Measurements from ENCODE around the gene FBXW11. TPM values are rescaled to one million over a fixed set of nuclear protein-coding genes. Genes with fewer than 3 reads are reported as not detected.
A peak's percentile ranks its signal among the peaks of the same experiment; 100 is the strongest.

The FBXW11 gene
- total RNA-seq, 3 donors from 2014 or later, result 60.3 to 81.5 (median 64.0) TPM

DNA sequence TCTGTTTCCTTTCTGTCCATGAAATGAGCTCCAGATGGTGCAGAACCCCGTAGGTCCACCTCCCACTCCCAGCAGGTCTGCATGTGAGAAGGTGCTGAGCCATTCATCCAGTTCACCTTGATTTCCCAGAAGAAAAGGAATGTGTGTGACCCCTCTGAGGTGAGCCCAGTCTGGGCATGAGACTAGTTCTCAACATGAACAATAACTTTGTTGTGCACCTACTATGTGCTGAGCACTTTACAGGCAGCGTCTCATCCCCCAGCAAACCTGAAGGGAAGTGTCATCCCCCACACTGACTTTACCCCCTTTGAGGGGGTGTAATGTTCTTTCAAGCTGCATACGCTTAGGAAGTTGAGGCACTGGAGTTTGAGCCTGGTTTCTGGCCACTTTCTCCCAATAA lies 159.4 kb downstream of the FBXW11 start:
- Histone ChIP-seq H3K36me3 (no peaks in the 10 kb centered on the region), H3K9me3 (no peaks in the 10 kb centered on the region), H3K27ac (no peak overlapping the region), H3K27me3 (no peaks in the 10 kb centered on the region), H3K4me1 (no peaks in the 10 kb centered on the region), H3K4me3 (no peak overlapping the region)
- TF ChIP-seq, protein P1, sequence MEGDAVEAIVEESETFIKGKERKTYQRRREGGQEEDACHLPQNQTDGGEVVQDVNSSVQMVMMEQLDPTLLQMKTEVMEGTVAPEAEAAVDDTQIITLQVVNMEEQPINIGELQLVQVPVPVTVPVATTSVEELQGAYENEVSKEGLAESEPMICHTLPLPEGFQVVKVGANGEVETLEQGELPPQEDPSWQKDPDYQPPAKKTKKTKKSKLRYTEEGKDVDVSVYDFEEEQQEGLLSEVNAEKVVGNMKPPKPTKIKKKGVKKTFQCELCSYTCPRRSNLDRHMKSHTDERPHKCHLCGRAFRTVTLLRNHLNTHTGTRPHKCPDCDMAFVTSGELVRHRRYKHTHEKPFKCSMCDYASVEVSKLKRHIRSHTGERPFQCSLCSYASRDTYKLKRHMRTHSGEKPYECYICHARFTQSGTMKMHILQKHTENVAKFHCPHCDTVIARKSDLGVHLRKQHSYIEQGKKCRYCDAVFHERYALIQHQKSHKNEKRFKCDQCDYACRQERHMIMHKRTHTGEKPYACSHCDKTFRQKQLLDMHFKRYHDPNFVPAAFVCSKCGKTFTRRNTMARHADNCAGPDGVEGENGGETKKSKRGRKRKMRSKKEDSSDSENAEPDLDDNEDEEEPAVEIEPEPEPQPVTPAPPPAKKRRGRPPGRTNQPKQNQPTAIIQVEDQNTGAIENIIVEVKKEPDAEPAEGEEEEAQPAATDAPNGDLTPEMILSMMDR (IDR thresholded peaks at IDR 0.05), result no peak
- TF ChIP-seq POLR2AphosphoS5 (IDR thresholded peaks at IDR 0.05) (no peak), POLR2A (IDR thresholded peaks at IDR 0.05) (no peak)
- DNase-seq (ENCODE audit: low spot score in 2 of 2), result no peak
- intact Hi-C loops (cut with DNase I; ENCODE audit: low total_unique reads), result no loop called here

DNA sequence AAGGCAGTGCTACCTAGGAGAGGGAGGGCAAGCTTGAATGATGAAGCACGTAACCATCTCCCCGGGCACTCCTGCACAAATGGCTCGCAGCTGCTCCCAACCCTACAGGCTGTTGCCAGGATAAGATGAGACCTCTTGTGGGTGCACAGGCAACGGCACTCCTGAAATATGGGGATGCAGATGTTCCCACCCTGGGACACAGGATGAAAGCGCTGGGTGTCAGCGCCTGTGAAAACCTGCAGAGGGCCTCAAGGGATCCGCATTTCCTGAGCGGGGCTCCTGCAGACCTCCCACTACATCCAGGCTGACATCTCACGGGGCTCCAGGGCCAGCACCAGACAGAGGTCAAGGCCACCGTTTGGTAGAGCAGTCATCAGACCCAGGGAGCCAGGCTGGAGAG lies 160.1 kb downstream of the FBXW11 start:
- Histone ChIP-seq H3K9me3 (no peaks in the 10 kb centered on the region), H3K4me3 (no peak overlapping the region), H3K27me3 (no peaks in the 10 kb centered on the region), H3K27ac (no peak overlapping the region), H3K4me1 (no peaks in the 10 kb centered on the region), H3K36me3 (no peaks in the 10 kb centered on the region)
- no peak for TF ChIP-seq POLR2AphosphoS5 (IDR thresholded peaks at IDR 0.05)
- TF ChIP-seq, protein P1 (IDR thresholded peaks at IDR 0.05), result no peak
- no peak for TF ChIP-seq POLR2A (IDR thresholded peaks at IDR 0.05)
- intact Hi-C loops (cut with DNase I; ENCODE audit: low total_unique reads), result no loop called here
- DNase-seq (ENCODE audit: low spot score in 2 of 2), result no peak

DNA sequence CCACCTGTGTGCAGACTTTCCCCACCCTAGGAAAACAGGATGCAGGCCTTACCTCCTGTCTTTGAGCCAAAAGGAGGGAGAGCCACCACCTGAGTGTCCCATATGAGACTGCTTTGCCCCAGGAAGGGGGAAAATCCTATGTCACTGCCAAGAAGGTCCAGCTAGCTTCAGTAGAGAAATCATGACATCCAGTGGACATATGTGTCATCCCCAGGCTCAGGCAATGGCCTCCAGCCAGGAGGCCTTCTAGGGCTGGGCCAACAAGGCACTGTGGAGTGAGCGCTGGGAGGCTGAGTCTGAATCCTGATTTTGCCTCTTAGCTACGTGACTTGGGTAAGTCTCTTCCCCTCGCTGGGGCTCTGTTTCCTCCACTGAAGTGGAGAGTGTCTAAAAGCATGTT lies 160.6 kb downstream of the FBXW11 start:
- no peak for DNase-seq (ENCODE audit: low spot score in 2 of 2)
- Histone ChIP-seq H3K36me3 (no peaks in the 10 kb centered on the region), H3K4me3 (no peak overlapping the region), H3K27me3 (no peaks in the 10 kb centered on the region), H3K4me1 (no peaks in the 10 kb centered on the region), H3K27ac (no peak overlapping the region), H3K9me3 (no peaks in the 10 kb centered on the region)
- intact Hi-C loops (cut with DNase I; ENCODE audit: low total_unique reads), result no loop called here
- TF ChIP-seq POLR2AphosphoS5 (IDR thresholded peaks at IDR 0.05), result no peak
- no peak for TF ChIP-seq POLR2A (IDR thresholded peaks at IDR 0.05)
- TF ChIP-seq, protein P1 (IDR thresholded peaks at IDR 0.05), result no peak

DNA sequence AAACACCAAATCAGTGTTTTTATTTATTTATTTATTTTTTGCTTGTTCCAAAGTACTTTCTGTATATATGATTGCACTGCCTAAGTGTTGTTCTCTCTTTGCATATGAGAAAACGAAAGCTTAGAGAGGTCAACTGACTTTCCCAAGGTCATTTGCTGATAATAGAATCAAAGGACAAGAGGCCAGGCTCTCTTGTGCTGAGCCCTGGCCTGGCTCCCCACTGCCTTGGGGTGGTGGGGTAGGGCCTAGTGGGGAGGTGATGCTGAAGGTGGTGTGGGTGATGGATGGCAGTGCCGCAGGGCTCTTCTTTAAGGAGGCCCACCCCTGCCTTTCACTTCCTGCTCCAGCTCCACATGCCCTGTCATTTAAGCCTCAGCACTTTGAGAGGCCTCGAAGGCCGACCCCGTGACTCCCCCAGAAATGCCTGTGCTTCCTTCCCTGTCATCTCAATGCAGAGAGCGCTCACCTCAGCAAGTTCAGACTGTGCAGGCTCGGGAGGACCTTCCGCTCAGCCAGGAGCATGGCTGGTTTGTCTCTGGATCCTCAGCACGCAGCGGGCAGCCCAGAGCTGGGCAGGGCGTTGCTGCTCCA lies 161.3 kb downstream of the FBXW11 start:
- no peak for DNase-seq (ENCODE audit: low spot score in 2 of 2)
- Histone ChIP-seq H3K9me3 (no peaks in the 10 kb centered on the region), H3K27me3 (no peaks in the 10 kb centered on the region), H3K4me1 (no peaks in the 10 kb centered on the region), H3K27ac (no peak overlapping the region), H3K36me3 (no peaks in the 10 kb centered on the region), H3K4me3 (no peak overlapping the region)
- TF ChIP-seq, protein P1 (IDR thresholded peaks at IDR 0.05), result no peak
- TF ChIP-seq POLR2AphosphoS5 (IDR thresholded peaks at IDR 0.05) (no peak), POLR2A (IDR thresholded peaks at IDR 0.05) (no peak)
- intact Hi-C loops (cut with DNase I; ENCODE audit: low total_unique reads), result no loop called here

DNA sequence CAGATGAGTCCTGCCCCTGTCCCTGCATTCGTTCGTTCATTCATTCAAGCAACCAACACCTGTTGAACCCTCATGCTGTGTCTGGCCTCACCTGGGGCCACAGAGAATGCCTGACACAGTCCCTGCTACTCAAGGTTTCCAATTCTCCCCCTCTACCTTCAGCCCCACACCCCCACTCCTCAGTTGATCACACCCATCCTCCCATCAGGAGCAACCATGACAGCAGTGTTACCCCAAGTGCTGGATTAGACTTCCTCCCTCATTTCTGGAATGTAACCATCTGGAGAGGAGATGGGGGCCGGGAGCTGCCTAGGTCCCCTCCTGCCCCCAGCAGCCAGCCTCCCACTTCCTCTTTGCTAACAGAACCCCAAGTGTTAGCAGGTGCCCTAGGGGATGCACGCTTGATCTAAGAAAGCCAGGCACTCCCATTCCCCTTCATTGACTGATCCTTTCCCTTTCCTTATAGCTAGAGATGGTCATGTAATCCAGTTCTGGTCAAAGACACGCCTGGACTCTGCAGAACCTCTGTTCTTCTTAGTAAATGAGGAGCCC lies 163.6 kb downstream of the FBXW11 start:
- H3K27ac ChIP-seq, result no peak overlapping the region
- H3K4me3 ChIP-seq, result peak overlapping the region in 1 of 3 donors; percentile 35
- H3K9me3 ChIP-seq, result no peaks in the 10 kb centered on the region
- DNase-seq (ENCODE audit: low spot score in 2 of 2), result no peak
- TF ChIP-seq POLR2AphosphoS5 (IDR thresholded peaks at IDR 0.05), result no peak
- TF ChIP-seq POLR2A (IDR thresholded peaks at IDR 0.05), result no peak
- TF ChIP-seq, protein P1 (IDR thresholded peaks at IDR 0.05), result no peak
- H3K27me3 ChIP-seq, result no peaks in the 10 kb centered on the region
- H3K36me3 ChIP-seq, result no peaks in the 10 kb centered on the region
- H3K4me1 ChIP-seq, result no peaks in the 10 kb centered on the region
- intact Hi-C loops (cut with DNase I; ENCODE audit: low total_unique reads), result no loop called here
